HG03520 (cell line): ENCODE data around the gene GALNT9.
"Not testable (repeated sequence)": the region's sequence is repeated elsewhere in the genome, so short reads cannot be mapped to it uniquely, and the experiment has no call there.

Experiments used
- ATAC-seq: cut with Tn5 transposase; IDR thresholded peaks from one replicate; pipeline ENCODE4 v1.9.1; 2021; ENCODE audit warnings: mild to moderate bottlenecking, moderate library complexity; ENCODE audit not compliant: unreplicated experiment

Gene GALNT9

GRCh38 chr12:132358241-132359225 lies 29.1 kb upstream of the GALNT9 start:
- ATAC-seq, result not testable (repeated sequence)

- no peak for ATAC-seq
These were observed 28.3 kb upstream of the GALNT9 start for GRCh38 chr12:132357623-132358186.

GRCh38 chr12:132356691-132357622 lies 27.6 kb upstream of the GALNT9 start:
- ATAC-seq, result no peak

GRCh38 chr12:132355742-132356681 lies 26.6 kb upstream of the GALNT9 start:
- no peak for ATAC-seq

- ATAC-seq, result no peak
These were observed 25.7 kb upstream of the GALNT9 start for GRCh38 chr12:132354982-132355680.

- ATAC-seq, result no peak
These were observed 25.0 kb upstream of the GALNT9 start for GRCh38 chr12:132354211-132354981.

- ATAC-seq, result no peak
These were observed 24.4 kb upstream of the GALNT9 start for GRCh38 chr12:132353811-132354210.

- no peak for ATAC-seq
These were observed 23.8 kb upstream of the GALNT9 start for GRCh38 chr12:132352896-132353800.

- ATAC-seq, result no peak
These were observed 22.5 kb upstream of the GALNT9 start for GRCh38 chr12:132351751-132352495.

- ATAC-seq, result no peak
These were observed 20.2 kb upstream of the GALNT9 start for GRCh38 chr12:132349501-132350131.

GRCh38 chr12:132348176-132348575 lies 18.8 kb upstream of the GALNT9 start:
- no peak for ATAC-seq

GRCh38 chr12:132347176-132347855 lies 17.9 kb upstream of the GALNT9 start:
- ATAC-seq, result no peak

- ATAC-seq, result no peak
These were observed 17.2 kb upstream of the GALNT9 start for GRCh38 chr12:132346471-132347175.

- ATAC-seq, result no peak
These were observed 16.3 kb upstream of the GALNT9 start for GRCh38 chr12:132345561-132346200.

GRCh38 chr12:132345126-132345525 lies 15.7 kb upstream of the GALNT9 start:
- no peak for ATAC-seq
